ENCODE results near the gene LIPM. TPM values are rescaled to one million over a fixed set of nuclear protein-coding genes. Genes with fewer than 3 reads are reported as not detected.

LIPM gene, protein sequence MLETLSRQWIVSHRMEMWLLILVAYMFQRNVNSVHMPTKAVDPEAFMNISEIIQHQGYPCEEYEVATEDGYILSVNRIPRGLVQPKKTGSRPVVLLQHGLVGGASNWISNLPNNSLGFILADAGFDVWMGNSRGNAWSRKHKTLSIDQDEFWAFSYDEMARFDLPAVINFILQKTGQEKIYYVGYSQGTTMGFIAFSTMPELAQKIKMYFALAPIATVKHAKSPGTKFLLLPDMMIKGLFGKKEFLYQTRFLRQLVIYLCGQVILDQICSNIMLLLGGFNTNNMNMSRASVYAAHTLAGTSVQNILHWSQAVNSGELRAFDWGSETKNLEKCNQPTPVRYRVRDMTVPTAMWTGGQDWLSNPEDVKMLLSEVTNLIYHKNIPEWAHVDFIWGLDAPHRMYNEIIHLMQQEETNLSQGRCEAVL
- total RNA-seq, result not detected

DNA sequence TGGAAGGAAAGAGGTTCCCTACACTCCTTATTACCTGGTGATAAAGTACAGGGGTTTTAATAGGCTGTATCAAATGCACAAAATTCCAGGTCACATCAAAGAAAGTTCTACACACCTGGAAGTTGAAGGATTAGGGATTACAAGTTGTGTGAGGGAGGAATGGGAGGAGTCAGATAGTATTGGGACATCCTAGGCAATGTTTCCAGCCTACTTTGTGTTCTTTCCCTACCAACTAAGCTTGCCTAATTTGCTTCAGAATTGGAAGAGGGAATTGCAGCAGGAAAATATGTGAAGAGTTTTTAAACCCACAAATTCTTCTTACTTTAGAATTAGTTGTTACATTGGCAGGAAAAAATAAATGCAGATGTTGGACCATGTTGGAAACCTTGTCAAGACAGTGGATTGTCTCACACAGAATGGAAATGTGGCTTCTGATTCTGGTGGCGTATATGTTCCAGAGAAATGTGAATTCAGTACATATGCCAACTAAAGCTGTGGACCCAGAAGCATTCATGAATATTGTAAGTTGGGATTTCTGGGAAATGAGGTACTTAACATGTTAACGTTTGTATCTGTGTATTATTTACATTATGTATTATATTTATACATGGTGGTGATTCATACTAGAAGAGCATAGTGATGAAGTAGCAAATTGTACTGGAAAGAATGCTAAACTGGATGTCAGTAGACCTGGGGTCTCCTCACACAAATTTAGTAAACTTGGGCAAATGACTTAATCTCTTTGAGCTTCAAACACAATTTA lies at the start of gene LIPM:
Gene LIPM, plus strand, starts transcription at position 208 of the 763 bp plus-strand sequence. Its CDS starts 167 bp downstream, at position 375.

DNA sequence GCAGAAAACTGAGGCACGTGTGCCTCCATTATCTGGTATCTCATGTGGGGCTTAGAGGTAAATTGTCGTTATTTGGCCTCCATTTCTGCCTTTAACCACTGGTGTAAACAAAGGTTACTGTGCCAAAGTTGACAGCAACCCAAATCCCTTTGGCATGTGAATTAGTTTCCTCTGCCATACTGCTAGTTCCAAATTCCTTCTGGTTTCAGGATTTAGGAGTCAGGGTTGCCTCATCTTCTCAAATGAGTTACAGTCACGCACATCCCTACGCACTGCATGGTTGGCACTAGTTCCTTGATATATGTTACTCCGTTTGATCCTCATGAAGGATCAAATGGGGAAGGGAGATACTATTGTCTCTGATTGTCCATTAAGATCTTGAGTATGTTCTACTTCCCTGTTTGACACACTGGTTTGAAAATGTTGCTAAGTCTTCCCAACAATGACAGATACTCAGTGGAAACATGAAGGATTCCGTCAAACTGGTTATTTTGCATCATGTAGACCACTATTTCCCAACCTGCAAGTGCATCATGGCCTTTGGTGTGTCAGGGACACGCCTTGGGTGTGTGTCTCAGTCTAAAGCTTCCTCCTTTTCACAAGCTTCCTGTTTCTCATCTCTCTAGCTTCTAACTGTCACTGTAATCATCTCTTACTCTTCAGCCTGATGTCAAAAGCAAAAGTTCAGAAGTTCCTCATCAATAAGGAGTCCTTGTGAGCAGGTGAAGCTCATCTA lies 43.0 kb upstream of the LIPM start, which contains the start of gene LIPN:
Gene LIPN, plus strand, starts transcription at position 655 of the 736 bp plus-strand sequence. CDS start 1,386 bp downstream, outside the sequence.

DNA sequence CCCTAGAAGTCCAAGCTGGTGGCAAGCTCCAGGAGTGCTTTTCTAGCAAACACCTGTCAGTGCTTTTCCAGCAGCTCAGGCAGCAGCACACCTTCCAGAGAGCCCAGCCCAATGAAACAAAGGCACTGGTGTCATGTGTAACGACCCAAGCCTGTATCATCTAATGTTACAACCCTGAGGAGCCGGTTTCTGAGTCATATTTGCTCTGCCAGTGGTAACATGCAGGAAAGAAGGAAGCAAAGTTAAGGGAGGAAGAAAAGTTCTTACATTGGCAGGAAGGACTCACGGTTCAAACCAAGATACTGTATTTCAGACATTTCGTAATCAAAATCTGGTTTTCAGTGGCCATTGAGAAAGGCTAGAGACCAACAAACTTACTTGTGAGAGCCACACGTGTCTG lies 49.2 kb downstream of the LIPM start, which contains the start of gene ANKRD22:
Gene ANKRD22, minus strand, starts transcription at position 139 of the 400 bp plus-strand sequence. CDS start 237 bp downstream, outside the sequence.

Other genes starting within 250 kb of the LIPM start
- gene RNLS, start 219.4 kb upstream of the LIPM start, total RNA-seq, result 8.8 TPM
- gene LIPJ, start 216.0 kb upstream of the LIPM start, total RNA-seq, result 1.6 TPM
- not detected for gene LIPF, start 138.3 kb upstream of the LIPM start, total RNA-seq
- gene LIPK, start 96.5 kb upstream of the LIPM start, total RNA-seq, result not detected
- gene LIPN, start 42.7 kb upstream of the LIPM start, total RNA-seq, result not detected
- 0.46 TPM for gene ANKRD22, start 49.1 kb downstream of the LIPM start, total RNA-seq
- 19.1 TPM for gene STAMBPL1, start 77.5 kb downstream of the LIPM start, total RNA-seq
- gene ACTA2, start 150.0 kb downstream of the LIPM start, total RNA-seq, result 14.8 TPM
- gene FAS, start 188.1 kb downstream of the LIPM start, total RNA-seq, result 2.5 TPM